NCI-H146 (cell line): ENCODE data around the gene IRGQ.
"Not testable (repeated sequence)": the region's sequence is repeated elsewhere in the genome, so short reads cannot be mapped to it uniquely, and the experiment has no call there.

ENCODE experiments used
- DNase-seq: peaks from one replicate; lab custom pipeline; 2025; lab: John Stamatoyannopoulos, UW

IRGQ gene

GRCh38 chr19:43595999-43596841 lies at the start of gene IRGQ, which contains the start of gene ZNF576:
TSS of gene IRGQ (minus strand) at chr19:43596134. CDS start at chr19:43595338, 796 bp downstream.
TSS of gene ZNF576 (plus strand) at chr19:43596595. CDS start at chr19:43597109, 514 bp downstream.
- peak; percentile 100 for DNase-seq

- peak; percentile 28 for DNase-seq
Measured at GRCh38 chr19:43644181-43644580, 48.2 kb upstream of the IRGQ start.

- DNase-seq: peak; percentile 11
Measured at GRCh38 chr19:43643326-43643725, 47.4 kb upstream of the IRGQ start.

- no peak for DNase-seq
Measured at GRCh38 chr19:43642531-43642930, 46.6 kb upstream of the IRGQ start.

- no peak for DNase-seq
Measured at GRCh38 chr19:43641333-43641732, 45.4 kb upstream of the IRGQ start.

- DNase-seq: no peak
Measured at GRCh38 chr19:43640424-43640757, 44.5 kb upstream of the IRGQ start.

- peak; percentile 61 for DNase-seq
Measured at GRCh38 chr19:43639519-43640423, 43.8 kb upstream of the IRGQ start, which contains the start of gene CADM4. TSS of gene CADM4 (minus strand) at chr19:43639850. CDS start at chr19:43639790, 60 bp downstream.

- no peak for DNase-seq
Measured at GRCh38 chr19:43638995-43639518, 43.1 kb upstream of the IRGQ start.

- no peak for DNase-seq
Measured at GRCh38 chr19:43638214-43638994, 42.5 kb upstream of the IRGQ start.

GRCh38 chr19:43636121-43636683 lies 40.3 kb upstream of the IRGQ start:
- DNase-seq: no peak

- DNase-seq: not testable (repeated sequence)
Measured at GRCh38 chr19:43635561-43635940, 39.6 kb upstream of the IRGQ start.

- no peak for DNase-seq
Measured at GRCh38 chr19:43634872-43635560, 39.1 kb upstream of the IRGQ start.

GRCh38 chr19:43634506-43634871 lies 38.6 kb upstream of the IRGQ start:
- DNase-seq: no peak

- no peak for DNase-seq
Measured at GRCh38 chr19:43634068-43634467, 38.1 kb upstream of the IRGQ start.

- no peak for DNase-seq
Measured at GRCh38 chr19:43633520-43633919, 37.6 kb upstream of the IRGQ start.

GRCh38 chr19:43631491-43631890 lies 35.6 kb upstream of the IRGQ start:
- no peak for DNase-seq

- DNase-seq: no peak
Measured at GRCh38 chr19:43628646-43629326, 32.9 kb upstream of the IRGQ start.

- DNase-seq: no peak
Measured at GRCh38 chr19:43626838-43627237, 30.9 kb upstream of the IRGQ start.

GRCh38 chr19:43625918-43626579 lies 30.1 kb upstream of the IRGQ start:
- no peak for DNase-seq

GRCh38 chr19:43624933-43625332 lies 29.0 kb upstream of the IRGQ start:
- DNase-seq: no peak
